Measurements from ENCODE around the gene CTNNA1.

- TF ChIP-seq CTCF (IDR thresholded peaks at IDR 0.05) (no peak), POLR2A (IDR thresholded peaks at IDR 0.05) (no peak)
Observed at GRCh38 chr5:138979684-138980280, 226.6 kb downstream of the CTNNA1 start.

All from right lobe of liver (tissue), 4 donors.